Daoy (cell line): ENCODE data around the gene OCA2. TPM values are rescaled to one million over a fixed set of nuclear protein-coding genes. Genes with fewer than 3 reads are reported as not detected.
A peak's percentile ranks its signal among the peaks of the same experiment; 100 is the strongest.
"Not testable (repeated sequence)": the region's sequence is repeated elsewhere in the genome, so short reads cannot be mapped to it uniquely, and the experiment has no call there.

Experiments
- DNase-seq: peaks from one replicate; pipeline ENCODE4 v3.0.0-alpha.2; 2015; ENCODE audit warnings: low read depth
- total RNA-seq: library from RNA; depleted of rRNA; stranded (reverse); fragments of >200 nt; shearing (Covaris generic); gene quantifications from 2 replicates; pipeline ENCODE4 v1.2.3, GENCODE V29; 2014

OCA2 gene
- total RNA-seq, 1 experiment from 2014 or later: not detected

DNA sequence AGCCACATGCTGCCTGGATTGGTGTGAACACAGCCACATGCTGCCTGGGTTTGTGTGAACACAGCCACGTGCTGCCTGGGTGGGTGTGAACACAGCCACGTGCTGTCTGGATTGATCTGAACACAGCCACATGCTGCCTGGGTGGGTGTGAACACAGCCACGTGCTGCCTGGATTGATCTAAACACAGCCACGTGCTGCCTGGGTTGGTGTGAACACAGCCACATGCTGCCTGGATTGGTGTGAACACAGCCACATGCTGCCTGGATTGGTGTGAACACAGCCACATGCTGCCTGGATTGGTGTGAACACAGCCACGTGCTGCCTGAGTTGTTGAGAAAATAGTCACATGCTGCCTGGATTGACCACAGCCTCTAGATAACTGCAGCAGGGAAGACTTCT, 250.2 kb downstream of the OCA2 start:
- DNase-seq: not testable (repeated sequence)

DNA sequence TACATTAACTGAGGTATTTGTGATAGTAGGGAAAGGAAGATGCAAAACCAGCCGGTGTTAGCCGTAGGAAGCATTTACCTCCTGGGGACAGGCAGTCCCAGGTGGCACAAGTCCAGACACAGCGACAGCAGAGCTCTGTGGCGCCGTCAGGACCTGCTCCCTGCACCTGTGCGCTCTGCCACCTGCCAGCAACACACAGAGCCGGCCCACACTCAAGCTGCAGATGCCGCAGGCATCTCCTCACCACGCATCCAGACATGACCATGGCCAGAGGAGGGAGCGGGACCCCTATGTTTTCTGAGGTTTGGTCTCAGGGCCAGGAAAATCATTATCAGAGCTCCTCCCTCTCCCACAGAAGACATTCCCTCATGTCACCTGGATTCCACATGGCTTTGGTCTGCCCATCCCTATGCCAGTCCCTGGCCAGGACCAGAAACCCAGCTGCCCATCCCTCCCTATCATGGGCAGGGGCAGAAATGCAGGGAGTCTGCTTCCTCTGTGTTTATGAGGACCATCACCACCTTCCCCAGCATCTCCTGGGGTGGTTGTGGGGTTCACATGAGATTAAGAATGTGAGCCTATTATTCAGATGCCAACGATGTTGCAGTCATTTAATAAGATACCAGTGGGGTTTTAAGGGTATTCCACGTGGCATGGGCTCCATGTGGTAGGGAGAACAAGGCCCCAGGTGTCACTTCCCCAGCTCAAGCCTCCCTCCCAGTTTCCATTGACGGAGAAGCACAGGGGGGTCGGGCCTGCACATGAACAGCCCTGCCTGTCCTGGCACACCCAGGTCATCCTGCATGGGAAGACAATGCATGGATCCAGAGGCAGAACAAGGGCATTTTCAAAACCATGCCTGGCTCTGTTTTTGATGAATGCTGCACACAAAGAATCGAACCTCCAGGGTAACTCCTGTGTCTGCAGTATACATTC, 251.1 kb downstream of the OCA2 start:
- no peak for DNase-seq

- DNase-seq: no peak
These were observed 252.3 kb downstream of the OCA2 start for GRCh38 chr15:27846722-27847395.

DNA sequence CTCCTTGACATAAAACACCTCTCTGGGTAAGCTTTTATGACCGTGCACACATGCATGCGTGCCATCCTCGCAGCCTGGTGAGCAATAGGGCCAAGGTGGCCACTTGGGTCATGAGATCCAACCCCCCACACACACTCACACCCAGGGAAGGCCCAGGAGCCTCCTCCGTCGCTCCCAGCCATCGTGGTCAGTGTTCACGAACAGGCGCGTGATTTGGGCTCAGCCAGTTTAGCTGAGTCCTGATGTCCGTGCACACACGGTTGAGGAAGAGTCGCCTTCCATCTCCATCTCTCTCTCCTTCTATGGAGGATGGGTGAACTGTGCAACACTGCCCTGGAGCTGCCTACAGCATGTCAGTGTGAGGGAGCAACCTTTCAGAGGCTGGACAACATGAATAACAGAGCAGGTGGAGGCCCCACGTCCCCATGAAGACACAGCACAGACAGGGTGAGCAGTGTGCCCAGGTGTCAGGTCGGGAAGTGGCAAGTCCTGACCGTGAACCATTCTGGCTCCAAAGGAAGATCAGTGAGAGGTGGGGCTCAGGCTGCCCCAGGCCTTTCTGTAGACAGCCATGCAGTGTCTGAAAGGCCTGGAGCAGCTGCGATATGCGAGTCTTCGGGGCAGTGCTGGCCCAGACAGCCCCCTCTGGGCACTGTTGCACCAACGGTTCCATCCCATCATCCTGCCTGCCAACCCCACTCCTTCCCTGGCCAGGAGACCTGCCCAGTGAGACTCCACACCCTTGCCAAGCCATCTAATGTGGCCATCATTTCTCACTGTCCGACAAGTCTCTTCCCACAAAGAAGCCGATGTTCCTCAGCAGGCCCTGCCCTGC, 253.4 kb downstream of the OCA2 start:
- no peak for DNase-seq

DNA sequence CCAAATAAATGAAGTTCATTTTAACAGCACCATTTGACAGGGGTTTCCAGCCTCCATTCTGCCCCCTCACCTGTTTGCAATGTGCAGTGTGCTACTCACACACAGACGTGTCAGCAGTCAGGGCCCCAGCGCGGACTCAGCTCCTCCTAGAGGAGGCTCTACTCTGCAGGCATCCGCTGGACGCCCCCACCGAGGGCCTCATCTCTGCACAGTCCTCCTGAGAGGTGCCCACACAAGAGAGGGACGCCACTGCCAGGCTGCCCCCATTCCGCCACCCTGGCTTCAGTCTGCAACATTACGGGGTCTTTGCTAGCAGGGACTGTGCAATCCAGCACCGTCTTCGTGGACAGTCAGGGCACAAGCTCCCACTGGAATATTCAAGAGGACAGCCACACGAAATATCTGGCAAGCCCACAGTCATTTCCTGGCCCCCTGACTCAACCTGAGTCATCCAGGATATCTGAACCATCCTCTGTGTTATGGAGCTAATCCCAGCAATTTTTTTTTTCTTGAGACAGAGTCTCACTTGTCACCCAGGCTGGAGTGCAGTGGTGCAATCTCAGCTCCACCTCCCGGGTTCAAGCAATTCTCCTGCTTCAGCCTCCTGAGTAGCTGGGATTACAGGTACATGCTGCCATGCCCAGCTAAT, 255.0 kb downstream of the OCA2 start:
- peak; percentile 51 for DNase-seq

DNA sequence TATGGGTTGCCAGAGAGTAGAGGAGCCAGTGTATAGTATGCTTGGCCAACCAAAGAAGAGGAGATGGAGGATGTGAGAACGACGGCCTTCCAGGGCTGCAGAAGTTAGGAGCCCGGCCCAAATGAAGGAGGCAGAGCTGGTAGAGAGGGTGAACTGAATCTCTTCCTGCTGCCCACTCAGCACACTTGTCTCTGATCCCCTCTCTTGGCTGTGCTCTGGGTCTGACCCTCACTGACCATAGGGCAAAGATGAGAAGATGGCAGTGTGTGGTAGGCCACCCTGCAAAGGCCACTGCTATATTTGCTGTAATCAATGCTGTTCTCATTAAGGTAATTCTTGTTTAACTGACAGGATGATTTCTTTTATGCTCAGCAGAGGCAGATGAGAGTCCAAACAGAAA, 256.0 kb downstream of the OCA2 start:
- DNase-seq: no peak

GRCh38 chr15:27842526-27842925, 256.6 kb downstream of the OCA2 start:
- DNase-seq: no peak

GRCh38 chr15:27835233-27835939, 263.7 kb downstream of the OCA2 start:
- DNase-seq: no peak

DNA sequence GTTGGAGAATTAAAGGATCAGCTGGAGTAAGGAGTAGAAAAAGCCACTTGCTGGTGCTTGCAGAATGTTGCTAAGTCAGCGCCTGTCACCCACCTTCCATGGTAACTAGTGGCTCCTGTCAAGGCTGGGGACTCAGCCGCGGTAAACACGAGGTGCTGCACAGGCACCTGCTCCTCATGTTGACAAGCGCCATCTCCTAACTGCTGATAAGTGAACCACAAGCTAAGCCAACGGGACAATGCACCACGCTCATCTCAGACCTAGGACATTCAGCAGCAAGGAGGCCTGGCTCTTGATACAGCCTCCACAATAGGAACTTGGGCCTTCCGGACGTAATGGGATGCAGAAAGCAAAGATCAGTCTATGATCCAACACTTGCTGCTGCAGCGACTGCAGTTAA, 264.4 kb downstream of the OCA2 start:
- no peak for DNase-seq

- no peak for DNase-seq
These were observed 265.1 kb downstream of the OCA2 start for GRCh38 chr15:27833974-27834373.

DNA sequence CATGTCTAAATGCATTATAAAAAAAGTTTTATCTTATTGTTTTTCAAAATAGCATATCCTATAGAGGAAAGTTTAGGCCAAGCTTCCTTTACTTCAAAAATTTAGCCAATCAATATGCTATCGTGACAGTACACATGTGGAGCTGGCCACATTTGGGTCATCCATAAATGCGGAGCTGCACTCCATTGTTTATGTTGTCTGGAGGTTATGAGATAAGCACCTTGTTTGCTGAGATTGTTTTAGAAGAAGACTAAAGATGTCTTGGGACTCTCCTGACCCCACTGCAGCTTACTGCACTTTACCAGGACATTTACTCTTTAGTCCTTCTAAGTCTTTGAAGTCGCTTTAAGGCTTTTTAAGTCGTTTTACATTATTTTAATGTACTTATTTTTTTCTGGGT, 265.9 kb downstream of the OCA2 start:
- DNase-seq: no peak

DNA sequence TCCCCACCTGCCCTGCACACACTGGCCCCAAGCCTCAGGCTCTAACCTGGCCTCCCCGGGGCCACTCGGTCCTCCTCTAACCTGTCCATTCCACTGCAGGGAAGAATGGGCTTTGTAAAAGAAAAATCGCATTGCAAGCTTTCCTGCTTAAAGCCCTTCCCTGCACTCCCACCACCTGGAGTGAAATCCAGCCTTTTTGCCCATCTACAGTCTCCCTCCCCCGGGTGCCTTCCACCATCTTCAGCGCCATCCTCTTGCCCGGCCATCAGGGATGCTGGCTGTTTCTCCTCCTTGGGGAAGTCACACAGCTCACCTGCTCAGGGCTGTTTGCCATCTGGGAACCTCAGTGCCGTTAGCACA, 266.9 kb downstream of the OCA2 start:
- DNase-seq: no peak

DNA sequence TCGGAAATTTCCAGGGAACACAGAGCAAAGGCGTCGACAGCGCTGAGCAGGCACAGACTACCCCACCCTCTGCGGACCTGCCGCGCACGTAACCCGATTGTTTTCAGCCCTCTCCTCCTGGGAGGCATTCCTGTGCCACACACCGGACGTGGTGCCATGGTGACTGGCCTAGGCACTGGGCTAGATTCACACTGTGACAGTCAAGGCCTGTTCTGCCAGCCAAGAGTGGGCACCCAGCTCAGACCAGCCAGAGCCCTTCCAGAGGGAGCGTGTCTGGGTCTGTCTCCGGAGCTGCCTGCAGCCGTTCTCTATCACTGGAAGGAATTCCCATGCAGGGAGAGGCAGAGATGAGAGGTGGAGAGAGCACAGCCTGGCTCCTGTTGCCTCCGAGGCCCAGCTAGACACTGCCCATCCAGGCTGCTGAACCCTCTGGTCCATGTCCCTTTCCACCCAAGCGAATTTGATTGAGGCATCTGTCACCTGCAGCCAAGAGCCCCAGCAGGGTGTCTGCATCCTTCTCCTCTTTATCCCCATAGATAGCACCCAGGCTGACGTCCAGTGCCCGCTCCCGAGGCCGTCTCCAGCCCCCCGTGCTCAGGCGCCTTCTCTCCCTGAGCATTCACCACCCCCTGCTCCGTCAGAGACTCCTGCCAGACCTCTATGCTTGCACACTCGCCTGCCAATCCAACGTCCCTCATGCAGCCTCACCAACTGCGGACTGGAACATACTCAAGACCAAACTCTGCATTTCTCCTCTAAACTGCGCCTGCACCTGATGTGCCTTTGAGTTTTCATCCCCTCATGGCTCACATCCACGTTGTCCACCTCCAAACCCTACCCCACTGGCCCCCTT, 267.5 kb downstream of the OCA2 start:
- DNase-seq: no peak

- no peak for DNase-seq
These were observed 270.4 kb downstream of the OCA2 start for GRCh38 chr15:27828746-27829145.

DNA sequence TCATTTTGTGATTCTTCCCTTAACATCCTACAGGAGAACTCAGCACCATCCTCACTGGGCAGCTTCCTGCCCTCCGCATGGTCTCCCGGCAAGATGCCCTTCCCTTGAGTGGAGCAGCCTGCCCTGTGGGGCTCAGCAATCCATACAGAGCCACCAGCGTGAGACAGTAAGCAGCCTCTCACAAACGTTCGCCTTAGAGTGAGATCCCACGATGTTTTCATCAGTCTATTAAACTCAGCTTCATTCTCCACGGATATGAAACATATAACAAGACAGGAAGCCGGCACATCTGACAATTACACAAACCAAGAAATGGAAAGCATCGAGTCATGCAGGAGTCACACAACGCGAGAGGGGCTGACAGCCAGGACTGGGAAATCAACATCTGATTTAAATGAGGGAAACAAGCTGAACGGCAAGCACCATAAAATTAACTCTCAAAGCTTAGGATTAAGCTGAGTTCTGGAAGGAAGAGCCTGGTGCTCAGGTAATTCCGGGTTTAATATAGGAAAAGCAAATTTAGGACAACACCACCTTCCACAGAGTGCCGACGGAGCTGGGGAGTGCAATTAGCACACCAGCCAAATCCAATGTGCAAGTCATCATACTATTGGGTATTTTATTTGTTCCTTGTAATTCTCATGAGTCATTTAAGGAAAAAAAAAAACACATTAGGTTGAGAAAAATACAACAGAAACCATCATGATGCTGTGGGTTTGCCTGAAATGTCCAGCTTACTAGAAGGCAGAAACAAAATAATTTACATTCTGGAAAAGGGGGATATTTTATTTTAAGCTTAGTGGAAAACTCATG, 272.0 kb downstream of the OCA2 start:
- DNase-seq: no peak

DNA sequence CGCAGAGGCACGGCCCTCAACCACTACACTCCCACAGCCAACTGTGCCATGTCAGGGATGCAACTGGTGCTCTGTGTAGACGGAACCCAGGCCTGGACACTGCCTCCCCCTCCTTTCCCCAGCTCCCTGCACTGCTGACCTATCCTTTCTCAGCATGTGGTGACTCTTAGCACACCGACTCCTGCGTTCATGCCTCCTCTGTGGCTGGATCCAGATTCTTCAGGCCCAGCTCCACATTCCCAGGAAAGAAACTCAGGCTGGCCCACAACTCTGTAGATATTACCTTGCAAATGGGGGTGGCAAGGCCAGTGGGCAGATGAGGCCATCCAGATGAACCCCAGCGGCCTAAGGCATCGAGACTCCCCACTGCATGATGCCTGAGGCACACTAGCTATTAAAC, 272.7 kb downstream of the OCA2 start:
- no peak for DNase-seq

DNA sequence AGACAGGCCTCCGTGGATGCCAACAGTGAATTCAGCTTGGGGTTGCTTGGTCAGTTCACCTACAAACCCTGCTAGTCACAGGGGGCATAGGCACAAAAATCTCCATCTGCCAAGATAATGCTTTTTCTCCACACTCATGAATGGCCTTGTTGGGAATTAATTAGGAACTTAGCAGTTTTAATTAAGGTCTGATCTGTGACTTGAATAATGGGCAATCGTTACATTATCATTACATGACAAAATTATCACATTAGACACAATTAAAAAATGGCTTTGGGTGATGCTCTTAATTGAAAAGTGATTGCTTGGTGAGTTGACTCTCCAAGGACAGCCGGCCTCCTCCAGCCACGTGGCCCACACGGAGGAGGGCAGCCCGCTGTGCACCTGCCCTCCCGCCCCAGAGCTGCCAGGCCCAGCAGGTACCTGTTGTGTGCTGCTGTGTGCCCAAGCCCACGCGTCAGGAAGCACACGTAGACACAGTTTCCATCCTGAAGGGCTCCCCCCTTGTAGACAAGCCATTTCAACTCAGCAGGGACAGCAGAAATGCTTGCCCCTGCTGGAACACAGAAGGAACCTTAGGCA, 274.2 kb downstream of the OCA2 start:
- DNase-seq: no peak

GRCh38 chr15:27821273-27821672, 277.8 kb downstream of the OCA2 start:
- no peak for DNase-seq

GRCh38 chr15:27820722-27821121, 278.4 kb downstream of the OCA2 start:
- no peak for DNase-seq
